HTR-8/SVneo (cell line): Measurements from ENCODE around the gene HTD2.
"Not testable (repeated sequence)": the region's sequence is repeated elsewhere in the genome, so short reads cannot be mapped to it uniquely, and the experiment has no call there.

Experiments used
- DNase-seq: peaks from one replicate; pipeline ENCODE4 v3.0.0; 2011; ENCODE audit warnings: low spot score, mixed read lengths; ENCODE audit not compliant: insufficient read length
- FAIRE-seq: peaks from 2 replicates; lab custom pipeline; 2011; peaks lifted over from hg19 to GRCh38; lab: Jason Lieb, UNC

Gene HTD2

GRCh38 chr3:58329922-58330413 is 23.6 kb downstream of the HTD2 start:
- FAIRE-seq (no peak), DNase-seq (no peak)

- FAIRE-seq = no peak
- DNase-seq = no peak
These were observed 25.4 kb downstream of the HTD2 start for GRCh38 chr3:58331593-58332152.

- peak; percentile 71 for FAIRE-seq
These were observed 26.4 kb downstream of the HTD2 start, which contains the start of gene PXK for GRCh38 chr3:58332575-58333188. Gene PXK (plus strand): TSS chr3:58332892. CDS start chr3:58332989, 97 bp downstream.

GRCh38 chr3:58333206-58334012 is 27.1 kb downstream of the HTD2 start:
- DNase-seq = peak; percentile 51
- no peak for FAIRE-seq

More at GRCh38 chr3:58332575-58333188, 26.4 kb downstream of the HTD2 start, which contains the start of gene PXK:
- DNase-seq = peak; percentile 57

- FAIRE-seq (no peak), DNase-seq (no peak)
These were observed 27.6 kb downstream of the HTD2 start for GRCh38 chr3:58334013-58334321.

GRCh38 chr3:58334506-58334884 is 28.2 kb downstream of the HTD2 start:
- DNase-seq (no peak), FAIRE-seq (no peak)

DNA sequence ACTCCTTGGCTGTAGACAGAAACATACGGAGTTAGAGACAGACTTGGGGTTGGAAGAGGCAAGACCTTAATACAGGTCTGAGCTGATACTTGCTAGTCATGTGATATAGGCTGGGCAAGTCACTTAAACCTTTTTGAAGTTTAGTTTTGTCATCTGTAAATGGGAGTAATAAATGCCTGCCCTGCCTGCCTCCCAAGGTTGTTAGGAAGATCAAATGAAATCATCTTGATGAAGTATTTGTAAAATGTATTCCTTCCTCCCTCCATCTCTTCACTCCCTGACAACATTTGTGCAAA is 29.3 kb downstream of the HTD2 start:
- FAIRE-seq = no peak

GRCh38 chr3:58336135-58336882 is 30.0 kb downstream of the HTD2 start:
- FAIRE-seq (no peak), DNase-seq (peak; percentile 22)

More for the DNA sequence above, 29.3 kb downstream of the HTD2 start:
- DNase-seq = no peak

DNA sequence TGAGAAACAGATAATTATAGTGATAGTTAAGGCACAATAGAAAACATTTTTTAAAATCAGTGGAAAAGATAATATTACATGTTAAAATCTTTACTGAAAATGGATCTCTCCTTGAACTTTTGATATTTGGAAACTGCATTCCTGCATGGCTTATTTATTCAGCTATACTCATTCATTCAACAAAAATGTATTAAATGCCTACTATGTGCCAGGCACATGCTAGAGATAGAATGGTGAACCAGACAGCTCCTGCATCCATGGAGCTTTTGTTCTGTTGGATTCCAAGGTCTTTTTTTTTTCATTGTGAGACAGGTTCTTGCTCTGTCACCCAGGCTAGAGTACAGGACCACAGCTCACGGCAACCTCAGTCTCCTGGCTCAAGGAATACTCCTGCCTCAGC is 30.9 kb downstream of the HTD2 start:
- FAIRE-seq (no peak), DNase-seq (no peak)

DNA sequence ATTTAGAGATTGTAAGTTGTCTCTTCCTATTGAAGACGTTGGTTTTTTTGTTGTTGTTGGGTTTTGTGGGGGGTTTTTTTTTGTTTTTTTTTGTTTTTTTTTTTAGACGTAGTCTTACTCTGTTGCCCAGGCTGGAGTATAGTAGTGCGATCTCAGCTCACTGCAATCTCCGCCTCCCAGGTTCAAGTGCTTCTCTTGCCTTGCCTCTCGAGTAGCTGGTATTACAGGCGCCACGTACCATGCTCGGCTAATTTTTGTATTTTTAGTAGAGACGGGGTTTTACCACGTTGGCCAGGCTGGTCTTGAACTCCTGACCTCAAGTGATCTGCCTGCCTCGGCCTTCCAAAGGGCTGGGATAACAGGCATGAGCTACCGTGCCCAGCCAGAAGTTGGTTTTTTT is 32.8 kb downstream of the HTD2 start:
- DNase-seq, FAIRE-seq: not testable (repeated sequence)

- FAIRE-seq (no peak), DNase-seq (no peak)
These were observed 34.4 kb downstream of the HTD2 start for GRCh38 chr3:58340594-58341244.

- DNase-seq (no peak), FAIRE-seq (no peak)
These were observed 35.1 kb downstream of the HTD2 start for GRCh38 chr3:58341376-58341775.

DNA sequence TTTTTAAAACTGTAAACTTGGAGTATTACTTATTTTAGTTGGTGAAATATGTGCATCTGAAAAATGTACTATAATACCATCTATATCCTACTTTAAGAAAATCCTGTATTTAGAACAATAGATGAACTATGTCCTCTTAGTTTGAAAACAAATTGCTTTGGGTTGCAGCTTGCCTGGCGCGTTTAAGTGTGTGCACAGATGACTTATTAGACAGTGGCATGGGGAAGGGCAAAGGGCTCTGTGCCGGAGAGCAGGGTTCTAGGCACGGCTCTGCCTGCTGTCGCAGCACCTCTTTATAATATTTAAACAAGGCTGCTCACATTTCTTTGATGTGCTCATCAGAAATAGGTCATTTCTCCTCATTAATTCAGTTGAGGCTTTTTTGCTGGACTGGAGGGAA is 36.4 kb downstream of the HTD2 start:
- DNase-seq = no peak
- no peak for FAIRE-seq

DNA sequence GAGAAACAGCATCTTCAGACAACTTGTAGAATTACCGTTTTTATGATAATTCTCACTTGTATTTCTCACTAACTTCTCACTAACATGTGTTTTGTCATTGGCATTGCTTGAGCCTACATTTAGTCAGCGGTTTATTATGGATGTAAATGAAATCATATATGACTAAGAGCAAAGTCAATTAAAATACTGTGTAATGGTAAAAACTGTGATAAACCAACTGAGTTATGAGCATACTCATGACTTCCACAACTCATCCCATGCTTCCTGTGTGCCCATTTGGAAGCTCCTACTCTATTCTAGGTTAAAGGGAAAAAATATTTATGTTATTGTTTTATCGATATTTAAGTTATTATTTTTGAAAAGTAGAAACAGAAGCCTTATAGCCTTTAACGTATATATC is 39.1 kb downstream of the HTD2 start:
- no peak for DNase-seq
- no peak for FAIRE-seq

GRCh38 chr3:58346368-58346767 is 40.0 kb downstream of the HTD2 start:
- DNase-seq (no peak), FAIRE-seq (no peak)

GRCh38 chr3:58347984-58348383 is 41.7 kb downstream of the HTD2 start:
- no peak for FAIRE-seq
- DNase-seq = no peak

GRCh38 chr3:58349792-58350626 is 43.7 kb downstream of the HTD2 start:
- no peak for FAIRE-seq
- DNase-seq = no peak

- DNase-seq (no peak), FAIRE-seq (peak; percentile 48)
These were observed 44.3 kb downstream of the HTD2 start for GRCh38 chr3:58350627-58351013.

DNA sequence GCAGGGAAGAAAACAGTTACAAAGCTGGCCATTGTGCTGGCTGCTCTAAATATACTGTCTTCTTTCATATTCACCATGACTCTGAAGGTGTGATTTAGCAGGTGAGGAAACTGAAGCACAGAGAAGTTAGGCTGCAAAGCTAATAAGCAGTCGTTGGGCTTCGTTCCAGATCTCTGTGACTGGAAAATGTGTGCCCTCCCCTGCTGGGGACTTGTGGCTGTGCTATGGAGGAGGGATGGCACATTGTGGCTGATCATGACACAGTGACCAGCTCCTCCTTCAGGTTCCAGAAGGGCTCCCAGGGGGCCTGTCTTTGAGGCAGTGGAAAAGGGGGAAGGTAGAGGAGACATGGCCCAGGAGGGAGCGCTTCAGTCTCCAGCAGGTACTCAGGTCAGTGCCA is 45.6 kb downstream of the HTD2 start:
- no peak for FAIRE-seq
- DNase-seq = no peak
